Left ventricle myocardium inferior (tissue), 1 donor: Measurements from ENCODE around the gene ECE1. TPM values are rescaled to one million over a fixed set of nuclear protein-coding genes. Genes with fewer than 3 reads are reported as not detected.

Experiments used
- DNase-seq: peaks from one replicate; pipeline ENCODE4 v3.0.0-alpha.2; 2020
- H3K27ac ChIP-seq: fragments of 200-600 bp; replicated peaks from 2 replicates; pipeline ENCODE4 v1.8.0; 2021
- H3K27me3 ChIP-seq: fragments of 200-600 bp; 2 replicates; pipeline ENCODE4 v1.8.0; 2021; ENCODE audit warnings: low read depth
- H3K36me3 ChIP-seq: fragments of 200-600 bp; 2 replicates; pipeline ENCODE4 v1.8.0; 2021
- H3K4me1 ChIP-seq: fragments of 200-600 bp; 2 replicates; pipeline ENCODE4 v1.8.0; 2021
- H3K4me3 ChIP-seq: fragments of 200-600 bp; 2 replicates; pipeline ENCODE4 v1.8.0; 2021; ENCODE audit warnings: mild to moderate bottlenecking, moderate library complexity
- H3K9me3 ChIP-seq: fragments of 200-600 bp; replicated peaks from 2 replicates; pipeline ENCODE4 v1.8.0; 2021
- intact Hi-C: fragments of 100-400 bp; cut with micrococcal nuclease; formaldehyde crosslinking; loops from one replicate; pipeline ENCODE4 v1.11.0; 2022
- total RNA-seq: library from RNA; stranded (reverse); fragmentation: NEBNext Ultra II Directional; extraction: Animal tissue kit (Norgen Biotek cat#: 25700); gene quantifications from one replicate; pipeline ENCODE4 v1.2.1, GENCODE V29; 2021
- TF ChIP-seq, protein P1 (sequence below): fragments of 200-600 bp; IDR thresholded peaks from 2 replicates; pipeline ENCODE4 v1.8.0; 2021; ENCODE audit warnings: antibody characterized with exemption, mild to moderate bottlenecking, borderline replicate concordance
- donor health status: DM: no; HTN: yes; CAD: no; lungs with severe emphysema.

The ECE1 gene
- total RNA-seq, 1 donor from 2014 or later = 54.7 TPM

DNA sequence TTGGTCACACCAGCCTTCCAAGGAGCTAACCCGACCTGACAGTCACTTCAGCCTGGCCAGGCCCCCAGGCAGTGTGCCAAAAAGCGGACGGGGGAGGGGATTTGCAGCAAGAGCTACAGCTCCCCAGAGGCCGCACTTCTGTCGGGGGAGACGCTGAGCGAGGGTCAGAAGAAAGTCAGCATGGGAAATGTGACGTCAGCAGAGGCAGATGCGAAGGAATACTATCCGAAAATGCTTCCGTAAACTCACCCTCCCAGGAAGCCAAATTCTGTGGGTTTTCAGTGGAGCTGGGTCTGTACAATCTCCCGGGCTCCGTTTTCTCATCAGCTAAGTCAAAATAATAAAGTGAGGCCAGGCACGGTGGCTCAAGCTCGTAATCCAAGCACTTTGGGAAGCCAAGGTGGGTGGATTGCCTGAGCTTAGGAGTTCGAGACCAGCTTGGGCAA is 28.5 kb upstream of the ECE1 start:
- H3K4me1 ChIP-seq = peaks cover 97% of the 10 kb centered on the region
- H3K4me3 ChIP-seq = peak overlapping the region; percentile 24
- TF ChIP-seq, protein P1, sequence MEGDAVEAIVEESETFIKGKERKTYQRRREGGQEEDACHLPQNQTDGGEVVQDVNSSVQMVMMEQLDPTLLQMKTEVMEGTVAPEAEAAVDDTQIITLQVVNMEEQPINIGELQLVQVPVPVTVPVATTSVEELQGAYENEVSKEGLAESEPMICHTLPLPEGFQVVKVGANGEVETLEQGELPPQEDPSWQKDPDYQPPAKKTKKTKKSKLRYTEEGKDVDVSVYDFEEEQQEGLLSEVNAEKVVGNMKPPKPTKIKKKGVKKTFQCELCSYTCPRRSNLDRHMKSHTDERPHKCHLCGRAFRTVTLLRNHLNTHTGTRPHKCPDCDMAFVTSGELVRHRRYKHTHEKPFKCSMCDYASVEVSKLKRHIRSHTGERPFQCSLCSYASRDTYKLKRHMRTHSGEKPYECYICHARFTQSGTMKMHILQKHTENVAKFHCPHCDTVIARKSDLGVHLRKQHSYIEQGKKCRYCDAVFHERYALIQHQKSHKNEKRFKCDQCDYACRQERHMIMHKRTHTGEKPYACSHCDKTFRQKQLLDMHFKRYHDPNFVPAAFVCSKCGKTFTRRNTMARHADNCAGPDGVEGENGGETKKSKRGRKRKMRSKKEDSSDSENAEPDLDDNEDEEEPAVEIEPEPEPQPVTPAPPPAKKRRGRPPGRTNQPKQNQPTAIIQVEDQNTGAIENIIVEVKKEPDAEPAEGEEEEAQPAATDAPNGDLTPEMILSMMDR = no peak

DNA sequence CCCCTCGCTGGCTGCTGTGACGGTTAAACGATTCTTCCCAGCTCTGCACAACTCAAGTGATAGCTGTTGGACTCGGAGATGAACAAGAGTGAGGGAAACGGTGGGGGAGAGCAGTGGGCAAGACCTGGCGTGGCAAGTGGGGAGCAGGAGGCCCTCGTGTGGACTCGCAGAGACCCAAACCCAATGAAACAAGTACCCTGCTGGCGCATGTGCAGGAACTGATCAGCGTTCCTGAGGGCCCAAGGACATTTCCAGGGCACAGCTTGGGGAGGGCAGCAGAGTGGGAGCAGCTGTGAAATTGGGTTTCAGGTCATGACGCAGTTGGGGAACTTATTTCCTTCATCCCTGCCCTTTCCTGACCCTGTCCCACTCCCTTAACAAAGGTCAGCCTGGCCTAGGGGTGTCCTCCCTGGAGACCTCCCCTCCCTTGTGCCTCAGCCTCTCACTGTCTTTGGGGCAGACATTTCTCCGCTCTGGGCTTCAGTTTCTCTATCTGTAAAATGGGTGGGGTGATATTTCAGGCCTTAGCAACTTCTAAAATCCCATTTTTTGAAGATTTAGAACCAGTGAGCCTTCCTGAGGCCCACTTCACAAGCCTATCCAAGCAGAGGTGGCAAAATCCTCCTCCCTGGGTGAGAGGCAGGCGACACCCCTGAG is 27.9 kb upstream of the ECE1 start:
- Histone ChIP-seq H3K4me3 (no peak overlapping the region), H3K36me3 (no peaks in the 10 kb centered on the region), H3K27me3 (no peaks in the 10 kb centered on the region), H3K4me1 (peaks cover 97% of the 10 kb centered on the region), H3K27ac (peak overlapping the region; percentile 89), H3K9me3 (no peaks in the 10 kb centered on the region)
- intact Hi-C loops = no loop called here
- no peak for DNase-seq
- TF ChIP-seq, protein P1 = no peak

More for the DNA sequence above, 28.5 kb upstream of the ECE1 start:
- intact Hi-C loops = no loop called here
- no peaks in the 10 kb centered on the region for H3K36me3 ChIP-seq
- DNase-seq = peak; percentile 93
- H3K9me3 ChIP-seq = no peaks in the 10 kb centered on the region
- H3K27me3 ChIP-seq = no peaks in the 10 kb centered on the region
- peak overlapping the region; percentile 89 for H3K27ac ChIP-seq

DNA sequence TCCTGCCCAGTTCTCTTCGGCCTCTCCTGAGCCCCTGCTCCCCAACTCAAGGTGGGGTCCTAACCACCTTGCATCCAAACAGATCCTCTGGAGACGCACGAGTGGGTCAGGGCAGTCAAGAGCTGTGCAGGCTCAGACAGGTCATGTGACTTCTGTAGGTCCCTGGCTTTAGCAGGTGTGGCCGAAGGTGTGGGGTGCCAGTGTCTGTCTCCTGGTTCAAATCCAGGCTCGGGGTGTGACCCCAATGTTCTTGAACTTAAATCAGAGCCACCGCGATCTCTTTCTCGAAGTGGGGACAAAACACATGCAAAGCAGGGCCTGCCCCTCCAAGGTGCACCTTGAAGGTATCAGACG is 27.4 kb upstream of the ECE1 start:
- intact Hi-C loops = no loop called here
- H3K27me3 ChIP-seq = no peaks in the 10 kb centered on the region
- peak overlapping the region; percentile 89 for H3K27ac ChIP-seq
- TF ChIP-seq, protein P1 = no peak
- no peaks in the 10 kb centered on the region for H3K36me3 ChIP-seq
- no peaks in the 10 kb centered on the region for H3K9me3 ChIP-seq
- no peak for DNase-seq
- H3K4me1 ChIP-seq = peaks cover 97% of the 10 kb centered on the region
- H3K4me3 ChIP-seq = no peak overlapping the region

DNA sequence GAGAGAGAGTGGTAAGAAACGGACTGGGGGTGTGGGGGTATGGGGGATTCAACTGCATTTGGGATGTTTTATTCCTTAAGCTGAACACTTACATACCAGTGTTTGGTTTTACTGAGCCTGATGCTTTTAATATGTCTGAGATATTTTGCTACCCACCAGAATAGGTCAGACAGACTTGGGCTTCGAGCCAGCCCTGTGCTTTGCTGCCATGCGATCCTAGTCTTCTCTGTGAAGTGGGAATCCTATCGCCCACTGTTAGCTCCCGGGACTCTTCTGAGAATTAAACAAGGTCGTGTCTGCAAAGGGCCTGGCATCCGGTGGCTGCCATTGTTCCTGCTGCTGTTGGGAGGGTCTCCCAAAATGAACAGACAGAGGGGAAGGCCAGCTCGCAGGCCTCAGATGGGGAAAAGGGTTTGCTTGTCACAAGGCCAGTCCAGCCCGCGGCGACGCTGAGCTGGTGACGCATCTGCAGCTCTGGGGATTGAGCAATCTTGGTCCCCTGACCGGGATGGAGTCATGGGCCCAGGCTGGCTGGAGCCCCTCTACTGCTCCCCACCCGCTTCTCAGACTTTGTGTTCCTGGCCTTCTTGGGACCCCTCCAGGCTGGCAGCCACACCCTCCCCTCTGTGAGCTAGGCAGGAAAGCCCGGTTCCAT is 26.9 kb upstream of the ECE1 start:
- H3K4me3 ChIP-seq = no peak overlapping the region
- H3K36me3 ChIP-seq = no peaks in the 10 kb centered on the region
- H3K9me3 ChIP-seq = no peaks in the 10 kb centered on the region
- H3K4me1 ChIP-seq = peaks cover 97% of the 10 kb centered on the region
- H3K27ac ChIP-seq = peak overlapping the region; percentile 89
- no peaks in the 10 kb centered on the region for H3K27me3 ChIP-seq
- intact Hi-C loops = no loop called here
- TF ChIP-seq, protein P1 = no peak
- peak; percentile 80 for DNase-seq

DNA sequence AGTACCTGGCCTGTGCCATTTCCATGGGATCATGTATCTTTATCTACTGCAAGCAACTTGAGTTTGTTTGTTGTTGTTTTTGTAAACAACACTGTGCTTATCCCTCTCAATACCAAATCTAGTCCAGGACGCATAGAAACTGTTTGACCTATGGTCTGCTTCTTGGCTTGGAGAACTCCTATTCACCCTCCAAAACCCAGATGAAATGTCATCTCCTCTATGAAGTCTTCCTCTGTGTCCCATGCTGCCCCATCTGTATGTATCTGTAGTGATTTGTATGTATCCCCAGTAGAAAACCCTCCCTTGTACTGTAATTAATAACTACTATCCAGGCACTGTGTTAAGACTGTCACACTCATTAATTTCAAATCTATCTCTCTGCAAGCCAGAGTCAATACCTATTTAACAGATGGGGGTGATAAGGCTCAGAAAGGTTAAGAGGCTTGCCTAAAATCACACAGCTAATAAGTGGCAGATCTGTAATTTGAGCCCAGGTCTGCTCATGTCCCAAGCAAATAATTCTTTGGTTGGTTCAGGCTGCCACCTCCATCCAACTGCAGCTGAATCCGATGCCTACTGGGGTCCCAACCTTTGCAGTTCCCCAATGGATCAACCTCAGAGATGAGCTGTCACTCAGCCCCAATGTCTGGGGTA is 24.6 kb upstream of the ECE1 start:
- peaks cover 86% of the 10 kb centered on the region for H3K4me1 ChIP-seq
- peak overlapping the region; percentile 89 for H3K27ac ChIP-seq
- no peak for DNase-seq
- H3K36me3 ChIP-seq = no peaks in the 10 kb centered on the region
- no peaks in the 10 kb centered on the region for H3K9me3 ChIP-seq
- TF ChIP-seq, protein P1 = no peak
- H3K27me3 ChIP-seq = no peaks in the 10 kb centered on the region
- intact Hi-C loops = no loop called here
- no peak overlapping the region for H3K4me3 ChIP-seq
